Omental fat pad (tissue), 4 donors: Measurements from ENCODE around the gene RAB39B. TPM values are rescaled to one million over a fixed set of nuclear protein-coding genes. Genes with fewer than 3 reads are reported as not detected.

Experiments
- ATAC-seq: fragments of 150-250 bp; one replicate; pipeline ENCODE4 v1.9.1; 2016; ENCODE audit warnings: mild to moderate bottlenecking, moderate library complexity; ENCODE audit not compliant: low FRiP score
- DNase-seq: peaks from one replicate; pipeline ENCODE4 v3.0.0-alpha.2; 2019; ENCODE audit warnings: low spot score
- CTCF ChIP-seq, 3 donors: fragments of 450-650 bp; IDR thresholded peaks; one replicate each; pipeline ENCODE4 v1.5.1; 2016 to 2017; ENCODE audit warnings: antibody characterized with exemption in 3 of 3, mild to moderate bottlenecking in 3 of 3, moderate library complexity in 2 of 3
- total RNA-seq, 4 donors: library from RNA; depleted of rRNA; stranded (reverse); fragments of >200 nt; gene quantifications; one replicate each; pipeline ENCODE4 v1.1.0, GENCODE V29; 2016

RAB39B gene
- total RNA-seq, 4 donors from 2014 or later, result 0.19 to 0.37 (median 0.28) TPM

DNA sequence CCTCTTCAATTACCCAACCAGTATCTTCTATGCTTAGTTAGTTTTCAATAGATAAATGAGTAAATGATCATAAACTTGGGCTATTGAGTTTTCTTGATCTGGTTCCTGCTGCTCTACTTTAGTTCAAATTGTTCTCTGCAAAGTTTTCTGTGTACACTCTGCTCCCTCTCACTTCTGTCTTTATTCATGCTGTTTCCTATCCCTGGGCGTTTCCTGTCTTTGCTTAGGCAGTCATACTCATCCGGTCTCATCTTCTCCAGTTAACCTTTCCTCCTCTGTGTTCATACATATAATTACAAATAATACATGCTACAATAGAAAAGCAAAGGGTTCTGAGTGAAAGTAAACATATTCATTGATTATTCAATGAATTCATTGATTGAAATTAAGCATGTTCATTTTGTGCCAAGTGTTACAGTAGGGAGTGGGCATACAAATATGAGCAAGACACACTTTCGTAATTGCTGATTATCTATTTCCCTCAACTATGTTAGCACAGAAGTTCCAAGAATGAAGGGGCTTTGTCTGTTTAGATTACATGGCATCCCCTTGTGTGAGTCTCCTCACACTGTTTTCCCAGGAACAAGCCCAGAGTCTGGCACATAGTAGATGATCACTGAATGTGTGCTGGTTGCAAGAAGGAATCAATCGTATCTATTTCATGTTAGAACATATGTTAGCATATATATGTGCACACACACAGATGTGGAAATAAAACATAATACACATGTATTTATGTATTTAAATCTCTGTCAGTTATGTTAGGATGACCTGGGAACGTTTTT, 1.1 kb downstream of the RAB39B start:
- TF ChIP-seq CTCF (IDR thresholded peaks at IDR 0.05), result no peak
- ATAC-seq (no peak), DNase-seq (no peak)

DNA sequence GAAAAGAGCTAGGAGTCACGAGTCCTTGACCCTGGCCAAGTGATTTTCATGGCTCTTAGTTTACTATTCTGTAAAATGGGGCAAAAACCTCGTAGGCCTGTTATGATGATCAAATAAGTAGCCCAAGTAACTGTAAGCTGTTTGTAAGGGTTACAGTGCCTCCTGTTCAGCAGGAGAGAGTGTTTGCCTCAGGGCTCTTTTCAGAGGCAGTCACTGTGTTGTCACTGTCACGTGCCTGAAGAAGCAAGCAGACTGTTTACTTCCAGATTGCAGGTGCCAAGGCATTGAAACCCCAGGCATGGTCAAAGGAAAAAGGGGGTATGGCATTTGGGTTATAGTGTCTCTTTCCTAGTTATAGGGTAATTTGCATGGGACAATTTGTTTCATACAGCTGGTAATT, 4.5 kb downstream of the RAB39B start:
- ATAC-seq, result no peak
- TF ChIP-seq CTCF (IDR thresholded peaks at IDR 0.05), result no peak
- DNase-seq, result no peak

- TF ChIP-seq CTCF (IDR thresholded peaks at IDR 0.05), result no peak
- ATAC-seq (no peak), DNase-seq (no peak)
These were observed 12.9 kb downstream of the RAB39B start for GRCh38 chrX:155251391-155251790.

- no peak for ATAC-seq
- TF ChIP-seq CTCF (IDR thresholded peaks at IDR 0.05), result no peak
These were observed 16.8 kb downstream of the RAB39B start for GRCh38 chrX:155247497-155247896.

GRCh38 chrX:155246748-155247147, 17.5 kb downstream of the RAB39B start:
- ATAC-seq (no peak), DNase-seq (no peak)
- no peak for TF ChIP-seq CTCF (IDR thresholded peaks at IDR 0.05)

More at GRCh38 chrX:155247497-155247896, 16.8 kb downstream of the RAB39B start:
- no peak for DNase-seq

DNA sequence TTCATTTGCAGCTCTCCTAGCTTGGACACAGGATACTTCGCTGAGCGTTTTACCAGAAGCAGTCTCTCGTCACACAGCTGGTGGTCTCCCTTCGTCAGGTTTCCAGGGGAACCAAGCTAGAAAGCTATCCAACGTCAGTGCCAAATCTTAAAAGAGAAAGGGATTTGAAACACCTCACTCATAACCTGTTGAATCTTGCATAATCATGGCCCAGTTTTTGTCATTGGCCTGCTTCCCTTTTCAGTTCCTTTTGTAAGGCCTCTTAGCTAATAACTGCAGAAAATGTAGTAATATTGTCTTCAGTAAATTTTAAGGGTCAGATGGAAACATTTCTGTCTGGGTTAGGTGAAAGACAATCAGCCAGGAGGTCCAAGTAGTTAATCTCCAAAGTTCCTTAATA, 22.0 kb downstream of the RAB39B start:
- TF ChIP-seq CTCF (IDR thresholded peaks at IDR 0.05), result no peak
- ATAC-seq (no peak), DNase-seq (no peak)

DNA sequence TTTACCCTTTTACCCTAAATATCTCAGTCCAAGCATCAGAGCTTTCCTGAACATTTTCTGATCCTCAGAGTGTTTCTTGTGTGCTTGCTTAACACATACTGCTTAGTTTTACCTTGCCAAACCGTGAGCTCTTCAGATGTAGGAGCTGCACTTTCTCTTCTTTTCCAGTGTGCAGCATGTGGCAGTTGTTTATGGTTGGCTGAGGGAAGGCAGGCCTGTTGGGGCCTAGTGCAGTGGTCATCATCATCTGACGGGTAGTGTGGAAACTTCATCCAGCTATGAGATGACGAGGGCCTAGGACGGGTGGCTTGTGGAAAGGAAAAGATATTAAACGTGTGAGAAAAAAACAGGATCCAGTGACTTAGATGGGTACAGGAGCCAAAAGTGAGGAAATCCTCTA, 26.6 kb downstream of the RAB39B start:
- DNase-seq (no peak), ATAC-seq (no peak)
- TF ChIP-seq CTCF (IDR thresholded peaks at IDR 0.05), result no peak
